Left ventricle myocardium superior (tissue), 1 donor: ENCODE data around the gene ZZZ3. TPM values are rescaled to one million over a fixed set of nuclear protein-coding genes. Genes with fewer than 3 reads are reported as not detected.
"Not testable (repeated sequence)": the region's sequence is repeated elsewhere in the genome, so short reads cannot be mapped to it uniquely, and the experiment has no call there.

Experiments
- ATAC-seq: fragments of 200-7000 bp; cut with Tn5 transposase; one replicate; pipeline ENCODE4 v1.9.1; 2020; ENCODE audit warnings: mild to moderate bottlenecking, moderate library complexity
- DNase-seq: peaks from one replicate; pipeline ENCODE4 v3.0.0-alpha.2; 2020
- intact Hi-C: fragments of 100-400 bp; cut with micrococcal nuclease; formaldehyde crosslinking; loops from one replicate; pipeline ENCODE4 v1.11.0; 2022
- long read RNA-seq: library from polyadenylated mRNA; unstranded; transcript quantifications from one replicate; pipeline ENCODE4 v2.0.0, GENCODE V29; 2021
- total RNA-seq: library from RNA; stranded (reverse); fragmentation: NEBNext Ultra II Directional; extraction: Animal tissue kit (Norgen Biotek cat#: 25700); gene quantifications from one replicate; pipeline ENCODE4 v1.2.1, GENCODE V29; 2021
- donor health status: DM: no; HTN: yes; CAD: no; lungs with severe emphysema.

The ZZZ3 gene
- 34.9 TPM for total RNA-seq
- long read RNA-seq, full-length matches to known transcripts = 10 of 40 reads
- long read RNA-seq, partial matches to known transcripts = 2 of 40 reads
- long read RNA-seq, other reads (novel, unspliced or antisense) = 28 of 40 reads

DNA sequence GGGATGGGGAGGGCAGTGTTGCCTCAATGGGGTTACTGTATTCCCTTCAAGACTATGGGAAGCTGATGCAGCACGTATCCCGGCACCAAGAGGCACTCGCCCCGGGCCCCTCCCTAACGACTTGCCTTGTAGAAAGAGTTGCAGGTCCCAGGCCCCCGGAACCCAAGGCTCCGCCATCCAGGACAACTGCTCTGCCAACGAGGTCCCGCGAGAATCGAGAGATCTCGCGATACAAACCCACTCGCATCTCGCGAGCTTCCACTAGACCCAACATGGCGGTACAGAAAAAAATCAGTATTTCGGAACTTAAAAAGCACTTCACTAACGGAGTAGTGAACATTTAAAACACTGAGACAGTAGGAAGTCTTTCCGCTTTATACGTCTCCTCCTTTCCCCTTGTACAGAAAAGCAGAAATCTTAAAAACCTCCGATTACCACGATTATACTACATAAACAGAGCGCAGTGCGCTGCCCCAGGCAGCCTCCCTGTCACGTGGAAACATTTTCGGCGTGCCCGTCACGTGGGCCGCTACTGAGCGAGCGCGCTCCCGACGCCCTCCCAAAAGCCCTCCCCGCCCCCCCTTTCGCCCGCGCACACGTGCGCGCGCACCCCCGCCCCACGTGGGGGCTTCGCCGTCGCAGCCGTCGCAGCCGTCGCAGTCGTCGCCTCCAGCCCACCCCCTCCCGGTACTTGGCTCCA, at the start of gene ZZZ3:
Gene ZZZ3, minus strand, starts transcription at position 199 of the 700 bp plus-strand sequence. CDS start 49,304 bp downstream, outside the sequence.
- ATAC-seq (peak; percentile 87), DNase-seq (peak; percentile 94)
- intact Hi-C loops = no loop called here

DNA sequence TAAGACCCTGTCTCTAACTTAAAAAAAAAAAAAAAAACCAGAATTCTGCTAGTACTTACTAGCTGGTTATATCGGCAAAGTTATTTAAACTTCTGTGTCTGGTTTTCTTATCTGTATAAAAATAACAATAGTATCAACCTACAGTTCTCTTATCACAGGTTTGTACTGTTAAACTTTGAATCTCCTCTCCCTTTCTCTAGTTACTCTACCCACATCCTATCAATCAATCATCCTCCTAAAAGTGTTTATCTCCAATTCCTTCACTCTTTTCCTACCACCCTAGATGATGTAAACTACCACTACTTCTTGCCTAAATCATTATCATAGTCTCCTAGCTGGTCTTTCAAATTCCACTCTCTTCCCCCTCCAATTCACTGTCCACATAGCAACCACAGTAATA, 49.6 kb upstream of the ZZZ3 start:
- intact Hi-C loops = no loop called here

DNA sequence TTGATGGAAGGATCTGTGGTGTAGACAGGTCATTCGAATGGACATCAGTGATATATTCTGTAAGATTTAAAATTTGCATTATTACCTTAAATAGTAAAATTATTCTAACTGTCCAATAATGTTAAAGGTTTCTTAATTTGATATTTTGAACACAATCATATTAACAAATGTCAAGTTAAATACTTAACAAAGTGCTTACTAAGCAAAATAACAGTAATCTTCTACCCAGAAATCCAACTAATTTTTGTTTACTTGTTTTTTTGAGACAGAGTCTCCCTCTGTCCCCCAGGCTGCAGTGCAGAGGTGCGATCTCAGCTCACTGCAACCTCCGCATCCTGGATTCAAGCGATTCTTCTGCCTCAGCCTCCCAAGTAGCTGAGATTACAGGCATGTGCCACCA, 43.2 kb upstream of the ZZZ3 start:
- DNase-seq (no peak), ATAC-seq (no peak)
- intact Hi-C loops = no loop called here

More for the DNA sequence above, 49.6 kb upstream of the ZZZ3 start:
- ATAC-seq (no peak), DNase-seq (no peak)

- no peak for ATAC-seq
- DNase-seq = no peak
- intact Hi-C loops = no loop called here
These were observed 35.7 kb upstream of the ZZZ3 start for GRCh38 chr1:77718181-77718580.

GRCh38 chr1:77716065-77716464, 33.6 kb upstream of the ZZZ3 start:
- no peak for ATAC-seq
- intact Hi-C loops = no loop called here

DNA sequence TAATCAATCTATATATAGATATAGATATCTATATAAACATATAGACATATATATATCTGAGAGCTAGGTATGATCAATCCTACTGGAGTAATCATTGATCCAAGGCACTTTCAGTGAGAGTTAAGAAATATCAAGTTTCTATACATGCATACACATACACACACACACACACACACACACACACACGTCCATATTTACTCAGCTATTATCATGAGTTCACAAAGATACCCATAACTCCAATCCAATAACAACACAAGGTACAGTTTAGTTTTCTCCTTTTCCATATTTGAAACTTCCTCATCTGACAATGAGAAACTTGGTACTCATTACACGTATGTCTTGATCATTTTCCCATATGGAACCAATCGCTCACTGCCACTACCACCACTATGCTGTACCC, 27.3 kb upstream of the ZZZ3 start:
- DNase-seq (no peak), ATAC-seq (no peak)
- intact Hi-C loops = no loop called here

More at GRCh38 chr1:77716065-77716464, 33.6 kb upstream of the ZZZ3 start:
- no peak for DNase-seq

DNA sequence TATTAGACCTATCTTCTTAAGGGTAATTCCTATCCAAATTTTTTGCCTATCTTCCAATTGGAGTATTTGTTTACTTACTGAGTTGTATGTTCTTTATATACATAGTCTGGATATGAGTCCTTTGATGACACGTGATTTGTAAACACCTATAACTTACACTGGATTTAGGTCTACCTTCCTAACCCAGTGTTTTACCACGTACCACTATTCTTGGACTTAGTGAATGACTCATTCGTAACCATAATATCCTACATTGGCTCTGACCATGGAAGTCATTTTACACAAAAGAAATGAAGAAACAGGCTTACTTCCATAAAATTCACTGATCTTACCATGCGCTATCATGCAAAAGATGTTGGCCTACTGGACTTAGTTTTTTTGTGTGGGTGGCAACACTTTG, 23.9 kb upstream of the ZZZ3 start:
- DNase-seq (no peak), ATAC-seq (no peak)
- intact Hi-C loops = no loop called here

GRCh38 chr1:77704736-77705135, 22.3 kb upstream of the ZZZ3 start:
- intact Hi-C loops = no loop called here
- DNase-seq = no peak
- ATAC-seq = no peak

- DNase-seq, ATAC-seq, intact Hi-C loops: not testable (repeated sequence)
These were observed 17.2 kb upstream of the ZZZ3 start for GRCh38 chr1:77699673-77700072.

DNA sequence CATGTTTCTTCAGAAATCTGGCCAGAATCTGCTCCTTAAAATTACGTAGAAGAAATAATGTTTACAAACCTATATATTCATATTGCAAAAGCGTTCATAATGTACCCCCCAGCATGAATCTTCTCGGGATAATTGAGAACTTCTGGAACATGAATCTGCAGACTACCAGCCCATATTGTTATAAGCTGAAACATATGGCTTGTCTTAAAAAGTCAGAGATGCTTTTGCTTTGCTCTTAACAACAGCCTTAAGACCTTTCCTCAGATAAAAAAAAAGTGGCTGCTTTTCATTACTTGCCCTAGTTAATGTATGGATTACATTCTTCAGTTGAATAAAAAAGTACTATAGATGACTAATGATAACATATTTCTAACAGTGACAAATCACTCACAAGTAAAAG, 15.0 kb upstream of the ZZZ3 start:
- DNase-seq = no peak
- intact Hi-C loops = no loop called here

GRCh38 chr1:77688939-77689338, 6.5 kb upstream of the ZZZ3 start:
- DNase-seq (no peak), ATAC-seq (no peak)
- intact Hi-C loops = no loop called here

More for the DNA sequence above, 15.0 kb upstream of the ZZZ3 start:
- ATAC-seq = no peak

DNA sequence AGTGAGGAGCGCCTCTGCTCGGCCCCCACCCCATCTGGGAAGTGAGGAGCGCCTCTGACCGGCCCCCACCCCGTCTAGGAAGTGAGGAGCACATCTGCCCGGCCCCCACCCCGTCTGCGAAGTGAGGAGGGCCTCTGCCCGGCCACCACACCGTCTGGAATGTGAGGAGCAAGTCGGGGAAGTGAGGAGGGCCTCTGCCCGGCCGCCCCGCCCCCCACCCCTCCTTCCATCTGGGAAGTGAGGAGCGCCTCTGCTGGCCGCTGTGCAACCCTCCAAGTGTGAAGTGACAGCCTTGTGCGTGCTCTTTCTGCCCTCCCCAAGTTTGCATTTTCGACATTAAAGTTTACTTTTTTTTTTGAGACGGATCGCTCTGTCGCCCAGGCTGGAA, 5.1 kb upstream of the ZZZ3 start:
- DNase-seq (peak; percentile 40), ATAC-seq (no peak)
- intact Hi-C loops = no loop called here

GRCh38 chr1:77686796-77687518, 4.5 kb upstream of the ZZZ3 start:
- intact Hi-C loops = no loop called here
- DNase-seq (no peak), ATAC-seq (no peak)

GRCh38 chr1:77683160-77684148, 996 bp upstream of the ZZZ3 start:
- DNase-seq (peak; percentile 96), ATAC-seq (peak; percentile 92)
- intact Hi-C loops = no loop called here

DNA sequence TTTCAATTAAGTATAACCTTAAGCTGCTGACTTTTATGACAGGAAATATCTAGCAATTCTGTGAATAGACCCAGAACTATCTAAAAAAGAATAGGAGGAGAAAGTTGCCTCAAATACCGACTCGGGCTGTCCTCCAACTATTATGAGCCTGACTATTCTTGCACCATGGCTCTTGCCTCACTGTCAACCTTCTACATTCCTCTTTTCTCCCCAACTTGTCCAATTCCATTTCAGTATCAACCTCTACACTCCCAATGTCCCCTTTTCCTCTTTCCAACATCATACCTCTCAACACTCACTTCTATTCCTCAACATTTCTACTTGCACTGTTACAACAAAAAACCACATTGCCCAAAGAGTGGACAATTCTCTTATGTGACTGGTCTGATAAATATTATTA, 2.3 kb downstream of the ZZZ3 start:
- intact Hi-C loops = no loop called here
- ATAC-seq = no peak

GRCh38 chr1:77678660-77679610, 3.5 kb downstream of the ZZZ3 start:
- intact Hi-C loops = no loop called here
- no peak for DNase-seq
- ATAC-seq = no peak

More for the DNA sequence above, 2.3 kb downstream of the ZZZ3 start:
- no peak for DNase-seq

GRCh38 chr1:77674807-77675206, 7.7 kb downstream of the ZZZ3 start:
- ATAC-seq, intact Hi-C loops, DNase-seq: not testable (repeated sequence)

GRCh38 chr1:77673716-77674355, 8.6 kb downstream of the ZZZ3 start:
- intact Hi-C loops = no loop called here
- ATAC-seq = no peak
- no peak for DNase-seq
